ENCODE measurements around the gene CCDC63. TPM values are rescaled to one million over a fixed set of nuclear protein-coding genes. Genes with fewer than 3 reads are reported as not detected.

Gene CCDC63
- total and polyA plus RNA-seq, 9 of the 15 experiments (the other 6 are each of a cell fraction or from before 2014, with no cell fraction given) = not detected

- TF ChIP-seq AFF4 (CRISPR knock-in tag; IDR thresholded peaks at IDR 0.05) (no peak), FOXK1 (CRISPR knock-in tag; IDR thresholded peaks at IDR 0.05; ENCODE audit: borderline replicate concordance) (no peak), PURB (CRISPR knock-in tag; IDR thresholded peaks at IDR 0.05; ENCODE audit: low read depth) (no peak), FUS (optimal IDR thresholded peaks at IDR 0.05; ENCODE audit: low read depth, low read length) (no peak), CBX1 (IDR thresholded peaks at IDR 0.05; ENCODE audit: low read depth) (0 out of 2 replicates have a peak, but pooled peaks have one; percentile 30), BRD4 (IDR thresholded peaks at IDR 0.05) (no peak), TEAD4 (IDR thresholded peaks at IDR 0.05; ENCODE audit: low read length) (no peak), TEAD4 (CRISPR knock-in tag; IDR thresholded peaks at IDR 0.05; ENCODE audit: borderline replicate concordance) (no peak), POLR3A (IDR thresholded peaks at IDR 0.05; ENCODE audit: borderline replicate concordance, extremely low read depth, insufficient read depth, insufficient read length) (no peak), CHD1 (IDR thresholded peaks at IDR 0.05; ENCODE audit: low read length) (no peak), PRDM10 (IDR thresholded peaks at IDR 0.05; ENCODE audit: partially characterized antibody) (peak; percentile 92), HDGF (IDR thresholded peaks at IDR 0.05) (no peak), RAD51 (IDR thresholded peaks at IDR 0.05; ENCODE audit: borderline replicate concordance, low read depth) (peak; percentile 41; the same call in 1 of the 2 replicates), MTA1 (IDR thresholded peaks at IDR 0.05; ENCODE audit: borderline replicate concordance) (no peak), POLR2G (IDR thresholded peaks at IDR 0.05; ENCODE audit: low read depth, low read length) (no peak), PBX2 (CRISPR knock-in tag; IDR thresholded peaks at IDR 0.05; ENCODE audit: low read depth) (no peak), PBX2 (tag; conservative IDR thresholded peaks at IDR 0.05; ENCODE audit: low read depth) (no peak; the same call in 1 of the 2 replicates), RBM14 (IDR thresholded peaks at IDR 0.05; ENCODE audit: borderline replicate concordance, insufficient read depth, low read depth, low read length) (no peak)
These were observed 20.1 kb upstream of the CCDC63 start (continued) for GRCh38 chr12:110826592-110827200.

All from K562 (cell line).